GM21381 (cell line): Measurements from ENCODE around the gene CDX1.

Source experiments
- ATAC-seq: cut with Tn5 transposase; IDR thresholded peaks from one replicate; pipeline ENCODE4 v1.9.1; 2021; ENCODE audit warnings: mild to moderate bottlenecking, moderate library complexity; ENCODE audit not compliant: unreplicated experiment

Gene CDX1

DNA sequence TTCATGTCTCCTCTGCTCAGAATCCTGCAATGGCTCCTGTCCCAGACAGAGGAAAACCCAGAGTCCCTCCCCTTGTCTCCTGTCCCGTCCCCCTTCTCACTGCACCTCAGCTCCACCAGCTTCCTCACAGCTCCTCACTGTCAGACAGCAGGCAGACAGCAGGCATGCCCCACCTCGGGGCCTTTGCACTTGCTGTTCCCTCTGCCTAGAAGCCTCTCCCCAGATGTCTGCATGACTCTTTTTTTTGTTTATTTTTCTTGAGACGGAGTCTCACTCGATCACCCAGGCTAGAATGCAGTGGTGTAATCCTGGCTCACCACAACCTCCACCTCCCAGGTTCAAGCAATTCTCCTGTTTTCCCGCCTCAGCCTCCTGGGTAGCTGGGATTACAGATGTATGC lies 14.4 kb downstream of the CDX1 start:
- ATAC-seq: no peak

DNA sequence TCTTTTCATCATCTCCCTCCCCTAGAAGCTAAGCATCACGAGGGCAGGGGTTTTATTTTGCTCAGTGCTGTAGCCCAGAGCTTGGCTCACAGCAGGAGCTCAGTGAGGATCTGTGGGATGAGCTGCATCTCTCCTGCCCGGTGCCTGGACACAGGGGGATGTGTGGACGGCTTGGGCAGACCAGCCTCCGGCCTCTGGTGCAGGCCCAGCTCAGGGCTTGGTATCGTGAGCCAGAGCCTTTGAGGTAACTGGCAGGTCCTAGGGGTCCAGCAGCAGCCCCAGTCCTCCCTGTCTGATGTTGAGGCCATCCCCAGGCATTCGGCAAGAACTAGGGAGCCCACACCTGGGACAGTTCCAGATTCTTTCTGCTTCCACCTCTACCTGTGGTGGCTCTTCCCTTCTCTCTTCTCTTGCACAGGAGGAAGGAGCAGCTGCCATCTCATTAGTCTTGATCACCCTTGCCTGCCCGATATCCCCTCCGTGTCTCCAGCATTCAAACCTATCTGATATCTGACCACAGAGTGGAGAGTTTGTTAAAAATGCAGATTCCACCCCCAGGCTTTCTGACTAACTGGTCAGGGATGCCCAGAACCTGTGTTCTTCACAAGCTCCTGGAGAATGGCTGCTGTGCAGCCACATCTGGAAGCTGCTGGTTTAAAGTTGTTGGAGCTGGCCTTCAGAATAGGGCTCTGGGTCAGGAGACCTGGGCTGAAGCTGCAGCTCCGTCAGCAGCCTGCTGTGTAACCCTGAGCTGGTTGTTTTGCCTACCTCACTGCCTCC lies 15.4 kb downstream of the CDX1 start:
- no peak for ATAC-seq

DNA sequence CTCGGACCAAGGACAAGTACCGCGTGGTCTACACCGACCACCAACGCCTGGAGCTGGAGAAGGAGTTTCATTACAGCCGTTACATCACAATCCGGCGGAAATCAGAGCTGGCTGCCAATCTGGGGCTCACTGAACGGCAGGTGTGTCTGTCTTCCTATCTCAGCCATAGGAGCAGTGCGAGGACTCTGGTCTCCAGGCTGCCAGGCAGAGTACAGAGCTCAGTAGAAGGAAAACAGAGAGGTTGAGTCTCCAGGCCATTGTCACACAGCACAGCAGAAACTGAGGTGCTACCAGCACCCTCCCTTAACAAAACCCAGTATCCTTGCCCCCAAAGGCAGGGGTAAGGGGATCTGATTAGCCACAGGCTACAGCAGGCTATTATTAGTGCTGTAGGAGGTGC lies 16.2 kb downstream of the CDX1 start:
- no peak for ATAC-seq

DNA sequence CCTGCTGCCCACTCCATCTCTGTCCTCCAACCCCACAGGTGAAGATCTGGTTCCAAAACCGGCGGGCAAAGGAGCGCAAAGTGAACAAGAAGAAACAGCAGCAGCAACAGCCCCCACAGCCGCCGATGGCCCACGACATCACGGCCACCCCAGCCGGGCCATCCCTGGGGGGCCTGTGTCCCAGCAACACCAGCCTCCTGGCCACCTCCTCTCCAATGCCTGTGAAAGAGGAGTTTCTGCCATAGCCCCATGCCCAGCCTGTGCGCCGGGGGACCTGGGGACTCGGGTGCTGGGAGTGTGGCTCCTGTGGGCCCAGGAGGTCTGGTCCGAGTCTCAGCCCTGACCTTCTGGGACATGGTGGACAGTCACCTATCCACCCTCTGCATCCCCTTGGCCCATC lies 16.9 kb downstream of the CDX1 start:
- ATAC-seq: no peak

DNA sequence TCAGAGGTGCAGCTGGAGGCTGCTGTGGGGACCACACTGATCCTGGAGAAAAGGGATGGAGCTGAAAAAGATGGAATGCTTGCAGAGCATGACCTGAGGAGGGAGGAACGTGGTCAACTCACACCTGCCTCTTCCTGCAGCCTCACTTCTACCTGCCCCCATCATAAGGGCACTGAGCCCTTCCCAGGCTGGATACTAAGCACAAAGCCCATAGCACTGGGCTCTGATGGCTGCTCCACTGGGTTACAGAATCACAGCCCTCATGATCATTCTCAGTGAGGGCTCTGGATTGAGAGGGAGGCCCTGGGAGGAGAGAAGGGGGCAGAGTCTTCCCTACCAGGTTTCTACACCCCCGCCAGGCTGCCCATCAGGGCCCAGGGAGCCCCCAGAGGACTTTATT lies 17.4 kb downstream of the CDX1 start:
- ATAC-seq: no peak

DNA sequence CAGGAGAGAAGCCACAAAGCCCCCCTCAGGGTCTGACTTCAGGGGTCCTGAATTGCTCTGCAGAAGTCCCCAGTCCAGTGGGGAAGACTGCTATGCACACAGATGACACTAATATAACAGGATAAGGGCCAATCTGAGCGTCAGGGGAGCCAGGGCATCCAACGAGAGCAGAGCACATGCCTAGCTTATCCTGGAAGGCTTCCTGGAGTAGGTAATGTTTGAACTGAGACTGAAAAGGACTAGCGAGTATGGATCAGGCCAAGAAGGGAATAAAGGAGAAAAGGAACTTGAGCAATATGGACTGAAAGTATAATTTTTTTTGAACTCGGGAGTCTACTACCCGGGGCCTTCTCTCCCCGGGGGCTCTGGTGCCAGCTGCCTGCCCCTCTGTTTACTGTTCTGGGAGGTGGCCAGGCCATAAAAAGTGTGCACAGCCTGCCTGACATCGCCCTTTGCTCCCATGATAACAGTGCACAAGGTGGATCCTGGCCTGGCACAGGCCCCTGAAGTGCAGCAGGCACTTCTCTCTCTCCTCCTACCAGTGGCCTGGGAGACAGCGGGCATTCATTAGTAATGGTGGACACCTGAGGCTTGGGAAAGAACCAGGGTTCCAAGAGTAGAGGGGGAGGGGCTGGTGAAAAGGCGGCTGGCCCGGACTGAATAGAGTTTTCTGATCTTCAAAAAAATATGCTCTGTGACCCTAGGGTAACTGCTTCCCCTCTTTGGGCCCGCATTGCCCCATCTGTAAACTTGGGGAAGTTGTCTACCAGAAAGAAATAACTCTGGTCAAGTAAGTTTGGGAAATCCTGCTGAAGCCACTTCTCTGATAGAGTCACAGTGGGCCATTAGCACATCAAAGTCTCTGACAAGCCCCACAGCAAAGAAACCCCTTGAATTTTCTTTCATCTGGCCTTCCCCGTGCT lies 18.7 kb downstream of the CDX1 start:
- no peak for ATAC-seq

DNA sequence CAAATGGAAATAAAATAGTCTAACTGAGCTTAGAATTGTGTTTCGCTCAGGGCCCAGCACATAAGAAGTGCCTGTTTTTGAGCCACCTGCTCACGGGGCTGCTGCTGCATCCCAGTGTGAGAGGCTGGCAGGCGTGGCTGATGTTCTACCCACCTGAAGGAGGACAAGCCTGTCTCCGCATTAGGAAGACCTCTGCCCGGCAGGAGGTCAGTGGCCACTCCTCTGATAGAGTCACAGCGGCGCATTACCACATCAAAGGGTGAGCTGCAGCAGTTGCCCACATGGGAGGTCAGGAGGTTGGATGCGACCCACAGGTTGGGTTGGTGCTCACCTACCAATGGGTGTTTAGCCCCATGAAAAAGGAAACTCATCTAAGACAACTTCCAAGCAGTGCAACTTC lies 19.6 kb downstream of the CDX1 start:
- no peak for ATAC-seq

DNA sequence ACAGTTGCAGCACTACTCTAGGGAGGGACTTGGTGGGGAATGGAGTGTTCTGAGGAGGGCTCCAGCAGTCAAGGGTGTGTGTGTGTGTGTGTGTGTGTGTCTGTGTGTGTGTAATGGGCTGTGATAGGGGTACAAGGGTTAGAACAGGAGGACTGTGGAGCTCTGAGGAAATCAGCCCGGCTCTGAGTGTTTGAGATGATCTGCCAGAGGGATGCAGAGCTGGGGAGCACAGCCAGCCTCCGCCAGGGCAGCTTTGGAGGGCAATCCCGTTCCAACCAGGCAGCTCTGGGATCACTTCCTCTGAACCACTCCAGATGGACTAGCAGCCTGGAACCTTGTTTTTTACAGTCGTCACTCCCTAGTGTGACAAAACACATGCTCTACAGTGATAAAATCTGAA lies 20.3 kb downstream of the CDX1 start:
- ATAC-seq: no peak

DNA sequence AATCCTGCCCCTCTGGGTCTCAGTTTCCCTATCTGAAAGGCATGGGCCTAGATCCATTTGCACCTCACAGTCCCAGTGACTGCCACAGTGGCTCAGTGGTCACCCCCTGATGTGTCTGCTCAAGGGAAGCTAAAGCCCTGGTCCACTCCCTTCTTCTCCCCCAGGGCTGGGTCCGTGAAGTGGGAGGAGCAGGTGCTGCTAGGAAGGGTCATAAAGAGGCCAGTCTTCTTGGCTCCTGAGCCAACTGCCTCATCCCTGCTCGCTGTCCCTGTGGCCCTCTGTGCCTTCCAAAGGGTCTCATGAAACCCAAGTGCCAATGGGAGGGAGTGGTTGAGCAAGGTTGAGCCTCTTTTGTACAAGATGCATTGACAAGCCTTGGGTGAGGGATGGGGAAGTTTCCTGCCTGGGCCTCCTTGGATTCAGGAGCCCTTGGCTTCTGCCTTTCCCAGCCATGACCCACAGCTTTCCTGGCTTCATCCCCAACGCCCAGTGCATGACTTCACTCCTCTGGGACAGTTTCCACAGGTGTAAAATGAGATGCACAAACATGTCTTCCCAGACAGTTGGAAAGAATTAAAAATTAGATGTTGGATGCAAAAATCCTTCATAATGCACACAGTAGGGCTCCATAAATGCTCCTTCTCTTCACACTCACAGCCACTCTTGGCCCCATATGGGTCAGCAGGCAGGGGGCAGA lies 21.7 kb downstream of the CDX1 start:
- ATAC-seq: no peak

DNA sequence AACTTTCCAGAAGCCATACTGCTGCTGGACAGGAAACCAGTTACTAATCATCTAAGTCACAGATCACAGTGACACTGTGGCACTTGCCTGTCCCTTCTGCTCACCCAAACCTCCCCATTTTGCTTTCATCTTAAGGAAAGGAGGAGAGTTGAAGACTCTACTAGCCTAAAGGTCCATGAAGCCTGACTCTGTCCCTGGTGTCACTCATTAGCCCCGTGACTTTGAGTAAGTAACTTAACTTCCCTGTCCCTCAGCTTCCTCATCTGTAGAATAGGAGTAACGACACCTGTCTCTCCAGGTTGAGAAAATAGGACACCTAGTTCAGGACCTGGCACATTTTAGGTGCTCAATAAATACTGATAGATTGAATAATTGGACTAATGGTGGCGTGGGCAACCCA lies 22.7 kb downstream of the CDX1 start:
- ATAC-seq: no peak

DNA sequence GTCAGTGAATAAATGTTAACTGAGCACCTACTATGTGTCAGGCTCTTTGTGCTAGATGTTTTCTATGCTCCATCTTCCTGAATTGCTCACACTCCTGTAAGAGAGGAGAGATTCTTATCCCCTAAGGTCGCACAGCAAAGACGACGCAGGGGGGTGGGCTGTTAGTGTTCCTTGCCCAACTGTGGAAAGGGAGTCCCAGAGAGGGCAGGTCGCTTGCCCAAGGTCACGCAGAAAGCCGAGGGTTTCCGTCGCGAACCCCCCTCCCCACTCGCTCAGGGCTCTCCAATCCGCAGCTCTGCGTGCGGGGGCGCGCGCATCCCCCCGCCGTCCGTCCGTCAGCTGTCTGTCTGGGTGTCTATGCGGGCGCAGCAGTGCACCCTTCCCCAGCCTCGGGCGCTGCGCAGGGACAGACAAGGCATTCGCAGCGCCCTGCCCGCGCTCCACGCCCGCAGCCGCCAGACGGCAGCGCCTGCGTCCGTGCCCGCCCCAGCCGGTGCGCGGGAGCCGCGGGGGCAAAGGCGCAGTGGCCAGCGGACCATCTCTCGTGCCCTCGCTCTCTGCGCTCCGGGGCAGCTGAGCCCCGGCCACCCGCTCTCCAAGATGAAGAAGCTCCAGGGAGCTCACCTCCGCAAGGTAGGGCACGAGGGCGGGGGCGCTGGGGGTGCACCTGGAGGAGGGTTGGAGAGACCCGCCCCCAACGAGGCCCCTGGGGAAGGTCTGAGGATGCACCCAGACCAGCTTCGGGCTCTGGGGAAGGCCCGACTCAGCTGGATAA lies 23.3 kb downstream of the CDX1 start, which contains the start of gene SLC6A7:
Gene SLC6A7, plus strand, starts transcription at position 335 of the 775 bp plus-strand sequence. Its CDS starts 266 bp downstream, at position 601.
- no peak for ATAC-seq

DNA sequence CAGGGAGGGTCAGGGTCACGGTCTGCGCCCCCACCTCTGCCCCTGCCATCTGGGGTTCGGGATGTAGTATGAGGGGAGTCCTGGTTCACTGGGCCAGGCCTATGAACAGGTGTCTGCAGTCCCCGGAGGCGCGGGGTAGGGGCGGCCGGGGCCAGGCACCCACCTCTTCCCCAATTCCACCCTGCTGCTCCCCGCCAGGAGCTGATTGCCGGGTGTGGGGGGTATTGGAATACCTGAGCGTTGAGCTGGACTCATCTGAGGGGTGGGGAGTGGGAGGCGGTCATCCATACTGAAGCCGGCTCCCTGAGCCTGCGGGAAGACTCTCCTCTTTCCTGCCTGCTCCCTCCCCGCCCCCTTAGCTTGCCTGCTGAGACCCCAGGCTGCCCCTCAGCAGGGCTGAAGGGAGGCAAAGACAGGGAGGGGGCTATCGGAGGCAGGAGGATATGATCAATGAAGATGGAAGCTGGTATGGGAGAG lies 24.0 kb downstream of the CDX1 start:
- ATAC-seq: no peak

DNA sequence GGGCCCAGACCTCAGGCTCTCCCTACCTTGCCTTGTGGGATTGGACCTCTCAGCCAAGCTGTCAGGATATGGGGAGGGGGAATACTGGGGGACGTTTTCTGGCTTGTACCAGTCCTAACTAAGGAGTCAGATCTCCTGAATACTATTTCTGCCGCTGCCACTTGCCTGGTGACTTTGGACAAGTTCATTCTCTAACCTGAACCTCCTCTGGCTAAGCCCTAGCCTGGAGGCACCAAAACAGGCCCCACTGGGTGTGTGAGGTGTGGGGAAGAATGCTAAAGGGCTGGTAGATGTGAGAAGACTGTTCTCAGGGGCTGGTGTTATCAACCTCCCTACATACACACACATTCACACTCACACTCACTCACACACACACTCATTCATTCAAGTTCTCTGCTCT lies 24.4 kb downstream of the CDX1 start:
- no peak for ATAC-seq

DNA sequence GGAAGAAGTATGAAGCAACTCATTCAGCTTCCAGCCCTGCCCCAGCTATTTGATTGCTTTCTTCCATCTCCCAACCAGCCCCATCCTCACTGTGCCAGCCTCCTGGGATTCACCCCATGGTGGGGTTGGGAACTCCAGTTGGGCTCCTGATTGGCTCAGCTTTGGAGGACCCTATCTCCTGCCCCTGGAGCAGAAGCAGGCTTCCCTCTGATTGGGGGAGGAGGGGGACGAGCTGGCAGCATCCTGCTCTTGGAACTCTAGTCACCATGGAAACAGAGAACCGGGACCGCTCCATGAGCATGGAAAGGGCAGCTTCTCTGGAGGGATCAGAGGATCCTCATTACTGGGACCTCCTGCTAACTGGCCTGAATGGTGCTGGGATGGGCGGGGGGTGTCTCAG lies 25.9 kb downstream of the CDX1 start:
- no peak for ATAC-seq

DNA sequence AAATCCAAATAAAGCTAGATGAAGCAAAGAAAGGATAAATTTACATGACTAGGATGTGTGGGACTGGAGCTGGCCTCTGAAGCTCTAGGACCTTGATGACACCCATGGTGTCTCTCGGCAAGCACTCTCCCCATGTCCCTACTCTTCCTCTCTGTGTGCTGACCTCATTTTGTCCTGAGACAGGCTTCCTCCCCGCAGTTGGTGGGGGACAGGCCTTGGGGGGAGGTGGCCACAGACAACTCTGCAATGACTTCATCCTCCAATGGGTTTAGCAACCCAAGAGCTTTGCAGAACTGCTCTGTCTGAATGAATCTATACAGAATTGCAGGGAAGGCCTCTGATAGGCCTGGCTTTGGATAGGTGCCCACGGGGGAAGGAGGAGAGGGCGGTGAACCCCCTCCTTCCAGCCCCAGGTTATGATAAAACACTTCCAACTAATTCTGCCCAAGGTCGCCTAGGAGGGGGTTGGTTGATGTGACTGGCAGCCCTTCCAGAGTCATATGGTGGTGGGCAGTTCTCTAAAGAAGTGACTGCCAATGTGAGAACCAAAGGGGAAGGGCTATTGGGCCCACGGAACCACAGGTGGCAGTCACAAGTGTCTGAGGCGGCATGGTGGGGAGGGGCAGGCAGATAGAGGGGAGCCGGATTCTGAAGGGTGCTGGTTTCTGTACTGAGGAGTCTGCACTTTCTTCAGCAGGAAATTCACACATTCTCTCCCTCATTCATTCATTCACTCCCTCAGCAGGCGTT lies 29.3 kb downstream of the CDX1 start:
- no peak for ATAC-seq

DNA sequence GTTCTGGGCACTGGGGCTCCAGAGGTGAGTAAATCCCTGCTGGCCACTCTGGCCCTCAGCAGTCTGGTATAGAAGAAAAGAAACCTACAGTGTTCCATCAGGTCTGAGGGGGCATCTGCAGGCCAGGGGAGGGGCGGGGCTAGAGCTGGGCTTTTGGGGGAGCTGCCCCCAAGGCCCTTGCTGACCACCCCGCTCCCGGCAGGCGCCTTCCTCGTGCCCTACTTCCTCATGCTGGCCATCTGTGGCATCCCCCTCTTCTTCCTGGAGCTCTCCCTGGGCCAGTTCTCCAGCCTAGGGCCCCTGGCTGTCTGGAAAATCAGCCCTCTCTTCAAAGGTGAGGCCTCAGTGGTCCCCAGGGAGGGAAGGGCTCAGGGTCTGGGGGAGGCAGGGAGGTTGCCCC lies 29.9 kb downstream of the CDX1 start:
- ATAC-seq: no peak

DNA sequence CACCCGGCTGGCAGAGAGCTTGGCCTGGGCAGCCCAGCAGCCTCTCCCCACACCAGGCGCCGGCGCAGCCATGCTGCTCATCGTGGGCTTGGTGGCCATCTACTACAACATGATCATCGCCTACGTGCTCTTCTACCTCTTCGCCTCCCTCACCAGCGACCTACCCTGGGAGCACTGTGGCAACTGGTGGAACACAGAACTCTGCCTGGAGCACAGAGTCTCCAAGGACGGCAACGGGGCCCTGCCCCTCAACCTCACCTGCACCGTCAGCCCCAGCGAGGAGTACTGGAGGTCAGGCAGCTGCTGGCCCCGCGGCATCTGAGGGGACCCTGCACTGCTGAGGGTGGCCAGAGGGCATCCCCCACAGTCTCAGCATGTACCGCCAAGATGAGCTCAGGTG lies 30.4 kb downstream of the CDX1 start:
- ATAC-seq: no peak

DNA sequence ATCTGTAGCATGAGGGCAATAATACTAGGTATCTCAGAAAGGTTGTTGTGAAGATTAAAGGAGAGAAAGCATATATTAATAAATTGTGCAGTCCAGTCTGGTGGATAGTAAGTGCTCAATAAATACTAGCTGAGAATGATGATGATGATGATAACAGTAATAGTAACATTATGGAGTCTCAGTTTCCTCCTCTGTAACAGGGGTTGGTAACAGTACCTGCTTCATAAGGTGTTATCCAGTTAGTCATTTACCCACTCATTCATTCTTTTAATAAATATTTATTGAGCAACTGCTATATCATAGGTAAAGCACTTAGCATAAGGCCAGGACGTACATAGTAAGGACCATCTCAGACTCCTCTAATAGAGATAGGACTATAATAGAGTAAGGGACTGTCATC lies 30.9 kb downstream of the CDX1 start:
- ATAC-seq: no peak

DNA sequence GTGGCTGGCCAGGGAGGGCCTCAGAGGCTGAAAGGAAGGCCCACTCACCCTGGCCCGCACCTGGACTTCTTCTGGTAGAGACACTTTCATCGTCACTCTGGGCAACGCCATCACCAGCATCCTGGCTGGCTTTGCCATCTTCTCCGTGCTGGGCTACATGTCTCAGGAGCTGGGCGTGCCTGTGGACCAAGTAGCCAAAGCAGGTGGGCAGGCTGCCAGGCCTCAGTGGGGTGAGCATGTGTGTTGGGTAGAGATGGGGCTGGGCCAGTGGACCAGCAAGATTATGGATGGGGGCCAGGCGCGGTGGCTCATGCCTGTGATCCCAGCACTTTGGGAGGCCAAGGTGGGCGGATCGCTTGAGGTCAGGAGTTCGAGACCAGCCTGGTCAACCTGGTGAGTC lies 35.9 kb downstream of the CDX1 start:
- ATAC-seq: no peak
